ENCODE data around the gene CEP83.
"Not testable (repeated sequence)": the region's sequence is repeated elsewhere in the genome, so short reads cannot be mapped to it uniquely, and the experiment has no call there.

The CEP83 gene

GRCh38 chr12:94457311-94457710, 2.4 kb downstream of the CEP83 start:
- no peak overlapping the region for H2BK120ac ChIP-seq (ENCODE audit: low read depth, low read length)
- H3K4me1 ChIP-seq (ENCODE audit: control insufficient read depth in 2 of 2, insufficient read depth in 1 of 2, low read depth in 1 of 2, low read length in 2 of 2): no peaks in the 10 kb centered on the region
- no peaks in the 10 kb centered on the region for H3K79me1 ChIP-seq (ENCODE audit: low read depth, low read length)
- peaks cover 0 to 5% of the 10 kb centered on the region in 2 donors for H3K9me3 ChIP-seq (replicated peaks in 1 of 2; ENCODE audit: control insufficient read depth in 2 of 2, insufficient read depth in 1 of 2, low read depth in 1 of 2, low read length in 2 of 2)
- no peak overlapping the region for H2AK5ac ChIP-seq (ENCODE audit: low read depth, low read length)
- no CpG with 5 or more reads among the region's 1 CpG for WGBS, 2 donors (ENCODE audit: extremely low coverage in 2 of 2, insufficient read length in 2 of 2, insufficient replicate concordance in 1 of 2)
- H2BK5ac ChIP-seq (ENCODE audit: low read length): no peak overlapping the region
- H3K4me2 ChIP-seq (ENCODE audit: insufficient read depth, low read length, poor library complexity, severe bottlenecking): no peak overlapping the region
- no peak overlapping the region for H3K18ac ChIP-seq (ENCODE audit: low read length)
- DNase-seq (ENCODE audit: low spot score): no peak
- H3K27me3 ChIP-seq (ENCODE audit: control insufficient read depth in 3 of 3, insufficient read depth in 3 of 3, low read depth in 1 of 3, low read length in 3 of 3): no peaks in the 10 kb centered on the region
- no peak overlapping the region for H3K4me3 ChIP-seq (ENCODE audit: low read length in 2 of 2)
- H3K36me3 ChIP-seq (replicated peaks in 1 of 2; ENCODE audit: control insufficient read depth in 2 of 2, insufficient read depth in 2 of 2, low read length in 2 of 2): peaks cover 2 to 11% of the 10 kb centered on the region in 2 donors
- H3K4ac ChIP-seq (ENCODE audit: low read length): no peak overlapping the region
- H3K14ac ChIP-seq (ENCODE audit: low read length): no peak overlapping the region
- H4K91ac ChIP-seq (ENCODE audit: low read depth, low read length, poor library complexity): no peak overlapping the region
- no peak overlapping the region for H2BK12ac ChIP-seq (ENCODE audit: low read length)
- H4K8ac ChIP-seq (ENCODE audit: low read depth, low read length): no peak overlapping the region
- no peak overlapping the region for H3K23ac ChIP-seq (ENCODE audit: low read depth, low read length, poor library complexity)
- H2BK15ac ChIP-seq (ENCODE audit: low read length): no peak overlapping the region
- H3K9ac ChIP-seq (ENCODE audit: low read depth, low read length, poor library complexity): no peak overlapping the region
- no peak overlapping the region for H2AFZ ChIP-seq (ENCODE audit: low read length)
- no peak overlapping the region for H3K27ac ChIP-seq (replicated peaks; ENCODE audit: low read length)

- H3K23ac ChIP-seq (ENCODE audit: low read depth, low read length, poor library complexity); H3K79me1 ChIP-seq (ENCODE audit: low read depth, low read length); H3K14ac ChIP-seq (ENCODE audit: low read length); H3K27me3 ChIP-seq (ENCODE audit: control insufficient read depth in 3 of 3, insufficient read depth in 3 of 3, low read depth in 1 of 3, low read length in 3 of 3); H3K27ac ChIP-seq (replicated peaks; ENCODE audit: low read length); DNase-seq (ENCODE audit: low spot score); H3K4me2 ChIP-seq (ENCODE audit: insufficient read depth, low read length, poor library complexity, severe bottlenecking); H2BK5ac ChIP-seq (ENCODE audit: low read length); H3K4me3 ChIP-seq (ENCODE audit: low read length in 2 of 2); H2BK120ac ChIP-seq (ENCODE audit: low read depth, low read length); H4K91ac ChIP-seq (ENCODE audit: low read depth, low read length, poor library complexity); H3K4me1 ChIP-seq (ENCODE audit: control insufficient read depth in 2 of 2, insufficient read depth in 1 of 2, low read depth in 1 of 2, low read length in 2 of 2); H3K4ac ChIP-seq (ENCODE audit: low read length); H3K18ac ChIP-seq (ENCODE audit: low read length); H4K8ac ChIP-seq (ENCODE audit: low read depth, low read length); H2BK15ac ChIP-seq (ENCODE audit: low read length); H2AK5ac ChIP-seq (ENCODE audit: low read depth, low read length); H2BK12ac ChIP-seq (ENCODE audit: low read length); H2AFZ ChIP-seq (ENCODE audit: low read length); H3K9ac ChIP-seq (ENCODE audit: low read depth, low read length, poor library complexity): not testable (repeated sequence)
- H3K36me3 ChIP-seq (replicated peaks in 1 of 2; ENCODE audit: control insufficient read depth in 2 of 2, insufficient read depth in 2 of 2, low read length in 2 of 2): peaks cover 2 to 11% of the 10 kb centered on the region in 2 donors
- H3K9me3 ChIP-seq (replicated peaks in 1 of 2; ENCODE audit: control insufficient read depth in 2 of 2, insufficient read depth in 1 of 2, low read depth in 1 of 2, low read length in 2 of 2): peaks cover 0 to 14% of the 10 kb centered on the region in 2 donors
- no CpG with 5 or more reads among the region's 7 CpGs for WGBS, 2 donors (ENCODE audit: extremely low coverage in 2 of 2, insufficient read length in 2 of 2, insufficient replicate concordance in 1 of 2)
Measured at GRCh38 chr12:94454318-94454717, 5.3 kb downstream of the CEP83 start.

- Histone ChIP-seq H3K9ac (ENCODE audit: low read depth, low read length, poor library complexity) (no peak overlapping the region), H3K4me2 (ENCODE audit: insufficient read depth, low read length, poor library complexity, severe bottlenecking) (no peak overlapping the region), H3K27me3 (ENCODE audit: control insufficient read depth in 3 of 3, insufficient read depth in 3 of 3, low read depth in 1 of 3, low read length in 3 of 3) (no peaks in the 10 kb centered on the region), H3K4me1 (ENCODE audit: control insufficient read depth in 2 of 2, insufficient read depth in 1 of 2, low read depth in 1 of 2, low read length in 2 of 2) (no peaks in the 10 kb centered on the region), H3K36me3 (replicated peaks in 1 of 2; ENCODE audit: control insufficient read depth in 2 of 2, insufficient read depth in 2 of 2, low read length in 2 of 2) (no peaks in the 10 kb centered on the region), H3K4ac (ENCODE audit: low read length) (no peak overlapping the region), H3K79me1 (ENCODE audit: low read depth, low read length) (no peaks in the 10 kb centered on the region), H3K18ac (ENCODE audit: low read length) (no peak overlapping the region), H2BK5ac (ENCODE audit: low read length) (no peak overlapping the region), H2BK15ac (ENCODE audit: low read length) (no peak overlapping the region), H3K23ac (ENCODE audit: low read depth, low read length, poor library complexity) (no peak overlapping the region), H2BK120ac (ENCODE audit: low read depth, low read length) (no peak overlapping the region), H2AK5ac (ENCODE audit: low read depth, low read length) (no peak overlapping the region), H2BK12ac (ENCODE audit: low read length) (no peak overlapping the region), H3K9me3 (replicated peaks in 1 of 2; ENCODE audit: control insufficient read depth in 2 of 2, insufficient read depth in 1 of 2, low read depth in 1 of 2, low read length in 2 of 2) (peaks cover 0 to 11% of the 10 kb centered on the region in 2 donors), H4K8ac (ENCODE audit: low read depth, low read length) (no peak overlapping the region), H3K14ac (ENCODE audit: low read length) (no peak overlapping the region), H3K27ac (replicated peaks; ENCODE audit: low read length) (no peak overlapping the region), H4K91ac (ENCODE audit: low read depth, low read length, poor library complexity) (no peak overlapping the region), H3K4me3 (ENCODE audit: low read length in 2 of 2) (no peak overlapping the region), H2AFZ (ENCODE audit: low read length) (no peak overlapping the region)
- no peak for DNase-seq (ENCODE audit: low spot score)
- no CpG with 5 or more reads among the region's 1 CpG for WGBS, 2 donors (ENCODE audit: extremely low coverage in 2 of 2, insufficient read length in 2 of 2, insufficient replicate concordance in 1 of 2)
Measured at GRCh38 chr12:94445662-94446061, 14.0 kb downstream of the CEP83 start.

- no CpG with 5 or more reads among the region's 1 CpG for WGBS, 2 donors (ENCODE audit: extremely low coverage in 2 of 2, insufficient read length in 2 of 2, insufficient replicate concordance in 1 of 2)
- no peak for DNase-seq (ENCODE audit: low spot score)
- H2BK120ac ChIP-seq (ENCODE audit: low read depth, low read length): no peak overlapping the region
Measured at GRCh38 chr12:94437303-94437702, 22.4 kb downstream of the CEP83 start.

More at GRCh38 chr12:94437303-94437702, 22.4 kb downstream of the CEP83 start:
- no peak overlapping the region for H4K8ac ChIP-seq (ENCODE audit: low read depth, low read length)
- H3K9ac ChIP-seq (ENCODE audit: low read depth, low read length, poor library complexity): no peak overlapping the region
- H3K36me3 ChIP-seq (replicated peaks in 1 of 2; ENCODE audit: control insufficient read depth in 2 of 2, insufficient read depth in 2 of 2, low read length in 2 of 2): no peaks in the 10 kb centered on the region
- no peaks in the 10 kb centered on the region for H3K79me1 ChIP-seq (ENCODE audit: low read depth, low read length)
- H3K18ac ChIP-seq (ENCODE audit: low read length): no peak overlapping the region
- H2BK12ac ChIP-seq (ENCODE audit: low read length): no peak overlapping the region
- no peak overlapping the region for H3K4me2 ChIP-seq (ENCODE audit: insufficient read depth, low read length, poor library complexity, severe bottlenecking)
- no peak overlapping the region for H3K4ac ChIP-seq (ENCODE audit: low read length)
- no peak overlapping the region for H2AK5ac ChIP-seq (ENCODE audit: low read depth, low read length)
- no peak overlapping the region for H2AFZ ChIP-seq (ENCODE audit: low read length)
- no peak overlapping the region for H3K23ac ChIP-seq (ENCODE audit: low read depth, low read length, poor library complexity)
- H3K14ac ChIP-seq (ENCODE audit: low read length): no peak overlapping the region
- no peaks in the 10 kb centered on the region for H3K27me3 ChIP-seq (ENCODE audit: control insufficient read depth in 3 of 3, insufficient read depth in 3 of 3, low read depth in 1 of 3, low read length in 3 of 3)
- no peak overlapping the region for H3K4me3 ChIP-seq (ENCODE audit: low read length in 2 of 2)
- H3K9me3 ChIP-seq (replicated peaks in 1 of 2; ENCODE audit: control insufficient read depth in 2 of 2, insufficient read depth in 1 of 2, low read depth in 1 of 2, low read length in 2 of 2): peaks cover 0 to 17% of the 10 kb centered on the region in 2 donors
- no peak overlapping the region for H4K91ac ChIP-seq (ENCODE audit: low read depth, low read length, poor library complexity)
- no peak overlapping the region for H3K27ac ChIP-seq (replicated peaks; ENCODE audit: low read length)
- H2BK15ac ChIP-seq (ENCODE audit: low read length): no peak overlapping the region
- no peak overlapping the region for H2BK5ac ChIP-seq (ENCODE audit: low read length)
- H3K4me1 ChIP-seq (ENCODE audit: control insufficient read depth in 2 of 2, insufficient read depth in 1 of 2, low read depth in 1 of 2, low read length in 2 of 2): peaks cover 5 to 6% of the 10 kb centered on the region in 2 donors
